Muscle layer of colon (tissue), 2 donors: ENCODE measurements around the gene PTPRG.

ENCODE experiments used
- H3K27ac ChIP-seq: one replicate; pipeline ENCODE4 v1.7.0; 2013; ENCODE audit warnings: low read depth, mild to moderate bottlenecking, low read length, moderate library complexity
- H3K27me3 ChIP-seq, 2 donors: one replicate each; pipeline ENCODE4 v1.7.0; 2013; ENCODE audit warnings: low read length in 2 of 2, mild to moderate bottlenecking in 2 of 2; ENCODE audit not compliant: insufficient read depth in 2 of 2, control insufficient read depth in 1 of 2
- H3K36me3 ChIP-seq: one replicate; pipeline ENCODE4 v1.7.0; 2013; ENCODE audit warnings: mild to moderate bottlenecking, low read length; ENCODE audit not compliant: insufficient read depth
- H3K4me1 ChIP-seq: one replicate; pipeline ENCODE4 v1.7.0; 2013; ENCODE audit warnings: mild to moderate bottlenecking, low read length; ENCODE audit not compliant: insufficient read depth
- H3K4me3 ChIP-seq, 2 donors: one replicate each; pipeline ENCODE4 v1.7.0; 2013; ENCODE audit warnings: low read length in 2 of 2, low read depth in 1 of 2, mild to moderate bottlenecking in 1 of 2, moderate library complexity in 1 of 2
- H3K9ac ChIP-seq: one replicate; pipeline ENCODE4 v1.7.0; 2013; ENCODE audit warnings: low read length
- H3K9me3 ChIP-seq: one replicate; pipeline ENCODE4 v1.7.0; 2013; ENCODE audit warnings: mild to moderate bottlenecking, low read length
- donor health status: abdominal sarcoma.
- donor health status: Adenocarcinoma of cecum.

PTPRG gene

DNA sequence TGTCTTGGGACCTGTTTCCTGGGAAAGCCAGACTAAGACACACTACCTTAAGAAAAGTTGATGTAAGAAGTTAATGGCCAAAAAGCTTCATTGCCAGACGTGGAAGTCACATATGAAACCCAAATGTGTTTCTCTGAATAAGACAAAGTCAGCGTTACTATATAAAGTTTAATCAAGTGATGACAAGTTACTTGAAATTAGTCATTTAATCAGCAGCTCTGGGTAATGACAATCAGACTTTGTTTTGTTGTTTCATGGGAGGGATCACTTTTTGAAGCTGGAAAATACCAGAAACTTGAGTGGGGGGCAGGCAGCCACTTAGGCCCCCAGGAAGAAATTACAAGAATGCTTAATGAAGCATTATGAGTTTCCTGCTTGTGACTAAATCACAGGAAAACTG, 218.6 kb downstream of the PTPRG start:
- no peak overlapping the region for H3K4me3 ChIP-seq
- no peak overlapping the region for H3K27ac ChIP-seq
- H3K4me1 ChIP-seq = peaks cover 3% of the 10 kb centered on the region
- H3K36me3 ChIP-seq = no peaks in the 10 kb centered on the region
- no peaks in the 10 kb centered on the region for H3K9me3 ChIP-seq
- H3K27me3 ChIP-seq = no peaks in the 10 kb centered on the region
- no peak overlapping the region for H3K9ac ChIP-seq

DNA sequence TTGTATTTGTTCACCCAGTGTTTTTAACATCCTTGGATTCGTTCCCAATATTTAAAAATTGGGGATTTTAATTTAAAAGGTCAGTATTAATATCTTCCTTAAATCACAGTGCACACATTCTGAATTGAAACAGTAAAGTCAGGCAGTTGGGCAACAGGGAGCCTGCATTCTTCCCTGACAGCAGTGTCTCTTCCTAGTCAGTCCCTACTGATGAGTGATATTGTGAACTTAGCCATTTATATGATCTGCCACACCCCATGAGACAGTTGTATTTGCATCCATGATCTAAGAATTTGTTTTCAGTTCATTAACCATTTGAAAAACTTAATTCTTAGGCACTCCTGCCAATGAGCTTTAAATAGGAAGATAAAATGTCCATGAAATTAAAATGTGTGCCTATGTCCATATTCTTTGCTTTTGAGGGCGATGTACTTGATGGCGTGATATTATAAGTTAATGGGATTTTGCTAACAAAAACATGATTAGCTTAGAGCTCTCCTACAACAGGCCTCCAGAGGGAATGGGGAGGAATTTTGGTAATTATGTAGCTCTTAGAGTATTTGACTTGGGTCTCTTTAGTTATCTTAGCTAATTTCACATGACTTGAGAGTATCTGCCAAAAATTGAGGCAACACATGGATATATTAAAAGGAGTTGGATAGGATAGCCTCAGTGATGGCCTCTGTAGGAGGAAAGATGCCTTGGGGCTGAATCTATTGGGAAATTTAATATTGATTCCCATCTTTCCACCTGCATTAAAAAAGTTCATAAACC, 219.3 kb downstream of the PTPRG start:
- Histone ChIP-seq H3K4me1 (peaks cover 3% of the 10 kb centered on the region), H3K27ac (no peak overlapping the region), H3K36me3 (no peaks in the 10 kb centered on the region), H3K9me3 (no peaks in the 10 kb centered on the region), H3K4me3 (no peak overlapping the region), H3K9ac (no peak overlapping the region), H3K27me3 (no peaks in the 10 kb centered on the region)

GRCh38 chr3:61783993-61784718, 222.8 kb downstream of the PTPRG start:
- no peak overlapping the region for H3K27ac ChIP-seq
- H3K27me3 ChIP-seq = no peaks in the 10 kb centered on the region
- H3K9me3 ChIP-seq = no peaks in the 10 kb centered on the region
- no peak overlapping the region for H3K4me3 ChIP-seq
- no peaks in the 10 kb centered on the region for H3K4me1 ChIP-seq
- H3K36me3 ChIP-seq = no peaks in the 10 kb centered on the region
- H3K9ac ChIP-seq = no peak overlapping the region

DNA sequence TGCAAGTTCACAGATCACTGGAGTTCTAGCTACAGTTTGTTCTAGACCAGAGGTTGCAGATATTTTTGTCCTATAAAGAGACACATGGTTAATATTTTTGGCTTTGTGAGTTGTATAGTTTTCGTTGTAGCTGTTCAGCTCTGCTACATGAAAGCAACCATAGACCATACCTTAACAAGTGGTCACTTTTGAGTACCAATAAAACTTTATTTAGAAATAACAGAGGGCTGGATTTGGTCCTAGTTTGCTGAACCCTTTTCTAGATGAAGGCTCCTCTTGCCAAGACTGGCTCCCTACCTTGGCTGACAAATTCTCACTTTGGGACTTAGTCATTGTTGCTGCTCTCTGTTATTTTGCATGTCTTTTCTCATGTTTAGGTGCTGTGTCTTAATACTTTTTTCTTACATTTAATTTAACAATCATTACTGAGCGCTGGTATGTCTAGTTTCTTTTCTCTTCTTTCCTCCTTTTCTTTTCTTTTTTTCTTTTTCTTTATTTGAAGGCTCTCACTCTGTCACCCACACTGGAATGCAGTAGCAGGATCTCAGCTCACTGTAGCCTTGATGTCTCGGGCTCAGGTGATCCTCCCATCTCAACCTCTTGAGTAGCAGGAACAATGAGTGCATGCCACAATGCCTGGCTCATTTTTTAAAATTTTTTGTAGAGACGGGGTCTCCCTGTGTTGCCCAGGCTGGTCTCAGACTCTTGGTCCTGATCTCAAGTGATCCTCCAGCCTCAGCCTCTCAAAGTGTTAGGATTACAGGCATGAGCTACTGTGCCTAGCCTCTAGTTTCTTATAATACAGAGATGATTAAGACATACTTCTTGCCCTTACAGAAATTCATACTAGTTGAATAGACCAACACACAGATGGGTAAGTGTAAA, 227.5 kb downstream of the PTPRG start:
- H3K4me3 ChIP-seq = no peak overlapping the region
- peaks cover 13% of the 10 kb centered on the region for H3K4me1 ChIP-seq
- no peaks in the 10 kb centered on the region for H3K36me3 ChIP-seq
- no peak overlapping the region for H3K27ac ChIP-seq
- H3K9me3 ChIP-seq = no peaks in the 10 kb centered on the region
- H3K9ac ChIP-seq = no peak overlapping the region
- H3K27me3 ChIP-seq = no peaks in the 10 kb centered on the region

GRCh38 chr3:61789861-61790260, 228.5 kb downstream of the PTPRG start:
- Histone ChIP-seq H3K9ac (no peak overlapping the region), H3K4me3 (no peak overlapping the region), H3K9me3 (no peaks in the 10 kb centered on the region), H3K27me3 (no peaks in the 10 kb centered on the region), H3K36me3 (no peaks in the 10 kb centered on the region), H3K4me1 (peaks cover 13% of the 10 kb centered on the region), H3K27ac (no peak overlapping the region)

DNA sequence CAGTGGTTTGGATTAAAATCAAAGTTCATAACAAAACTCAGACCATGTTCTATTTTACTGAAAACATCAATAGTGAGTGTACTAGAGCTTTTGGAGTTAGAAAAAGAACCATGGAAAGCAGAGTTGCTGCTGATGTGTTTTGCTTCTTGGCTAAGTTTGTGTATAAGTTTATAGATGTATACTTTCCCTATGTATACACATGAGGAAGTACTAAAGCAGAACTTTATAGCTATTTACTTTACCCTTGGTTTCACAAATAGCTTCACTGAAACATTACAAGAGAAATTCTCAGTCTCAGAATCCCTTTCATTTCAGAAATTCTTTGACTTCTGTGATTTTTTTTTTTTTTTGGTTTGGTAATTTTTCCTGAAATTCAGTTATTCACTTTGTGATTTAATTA, 229.0 kb downstream of the PTPRG start:
- Histone ChIP-seq H3K27ac (no peak overlapping the region), H3K9ac (no peak overlapping the region), H3K4me3 (no peak overlapping the region), H3K4me1 (peaks cover 13% of the 10 kb centered on the region), H3K36me3 (no peaks in the 10 kb centered on the region), H3K9me3 (no peaks in the 10 kb centered on the region), H3K27me3 (no peaks in the 10 kb centered on the region)

- no peak overlapping the region for H3K4me3 ChIP-seq
- H3K27me3 ChIP-seq = no peaks in the 10 kb centered on the region
- no peak overlapping the region for H3K9ac ChIP-seq
- no peaks in the 10 kb centered on the region for H3K36me3 ChIP-seq
- peaks cover 31% of the 10 kb centered on the region for H3K4me1 ChIP-seq
- no peaks in the 10 kb centered on the region for H3K9me3 ChIP-seq
- H3K27ac ChIP-seq = no peak overlapping the region
These were observed 231.7 kb downstream of the PTPRG start for GRCh38 chr3:61793056-61793455.

- H3K9me3 ChIP-seq = no peaks in the 10 kb centered on the region
- peaks cover 34% of the 10 kb centered on the region for H3K4me1 ChIP-seq
- no peaks in the 10 kb centered on the region for H3K36me3 ChIP-seq
- H3K27me3 ChIP-seq = no peaks in the 10 kb centered on the region
- H3K27ac ChIP-seq = no peak overlapping the region
- no peak overlapping the region for H3K4me3 ChIP-seq
- H3K9ac ChIP-seq = no peak overlapping the region
These were observed 232.2 kb downstream of the PTPRG start for GRCh38 chr3:61793521-61793920.

DNA sequence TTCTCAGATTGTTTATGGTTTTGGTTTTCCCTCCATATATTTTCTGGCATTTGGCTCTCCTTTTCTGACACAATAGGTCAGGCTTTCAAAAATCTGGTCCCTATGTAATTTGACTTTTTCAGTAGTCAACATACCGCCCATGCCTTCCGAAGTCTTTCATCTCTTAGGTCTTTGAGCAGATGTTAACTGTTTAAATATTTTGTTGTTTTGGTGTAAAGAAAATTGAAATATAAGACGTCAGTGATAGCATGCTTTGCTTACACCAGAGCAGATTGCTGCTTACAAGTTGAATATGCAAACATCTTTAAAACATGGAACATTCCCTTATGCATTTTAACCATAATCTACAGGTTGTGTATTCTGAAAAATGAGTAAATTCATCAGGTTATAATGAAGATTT, 233.0 kb downstream of the PTPRG start:
- H3K9me3 ChIP-seq = no peaks in the 10 kb centered on the region
- H3K4me1 ChIP-seq = peaks cover 34% of the 10 kb centered on the region
- H3K9ac ChIP-seq = no peak overlapping the region
- H3K4me3 ChIP-seq = no peak overlapping the region
- no peaks in the 10 kb centered on the region for H3K27me3 ChIP-seq
- H3K36me3 ChIP-seq = no peaks in the 10 kb centered on the region
- no peak overlapping the region for H3K27ac ChIP-seq

DNA sequence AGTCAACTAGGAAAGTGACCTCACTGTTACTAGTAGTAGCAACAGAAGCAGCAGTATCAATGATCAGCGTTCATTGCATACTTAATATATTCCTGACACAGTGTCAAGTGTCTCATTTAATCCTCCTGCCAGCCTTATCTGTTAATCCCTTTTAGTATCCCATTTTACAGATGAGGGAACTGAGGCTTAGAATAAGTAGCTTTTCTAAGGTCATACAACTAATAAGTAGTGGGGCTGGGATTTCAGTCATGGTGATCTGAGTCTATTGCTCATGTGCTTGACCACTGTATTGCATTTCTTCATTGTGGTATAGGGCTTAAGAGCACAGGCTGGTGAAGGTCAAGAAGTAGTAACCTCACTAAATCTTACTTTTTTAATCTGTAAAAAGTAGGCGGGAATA, 233.6 kb downstream of the PTPRG start:
- Histone ChIP-seq H3K9ac (no peak overlapping the region), H3K27me3 (no peaks in the 10 kb centered on the region), H3K4me1 (peaks cover 35% of the 10 kb centered on the region), H3K9me3 (no peaks in the 10 kb centered on the region), H3K36me3 (no peaks in the 10 kb centered on the region), H3K4me3 (no peak overlapping the region), H3K27ac (no peak overlapping the region)

GRCh38 chr3:61796088-61796680, 234.8 kb downstream of the PTPRG start:
- Histone ChIP-seq H3K27me3 (no peaks in the 10 kb centered on the region), H3K36me3 (no peaks in the 10 kb centered on the region), H3K9ac (no peak overlapping the region), H3K4me1 (peaks cover 33% of the 10 kb centered on the region), H3K4me3 (no peak overlapping the region), H3K9me3 (no peaks in the 10 kb centered on the region), H3K27ac (peak overlapping the region; percentile 9)
